OCI-LY1 (cell line): ENCODE measurements around the gene DDO.

Experiments
- CTCF ChIP-seq: fragments of 200-600 bp; sonication (generic), shearing (Covaris generic); IDR thresholded peaks from 2 replicates; pipeline ENCODE4 v1.5.1; 2017; ENCODE audit warnings: mild to moderate bottlenecking, antibody characterized with exemption, low read length, moderate library complexity, mixed read lengths
- EZH2 ChIP-seq: fragments of 200-600 bp; sonication (generic), shearing (Covaris generic); IDR thresholded peaks from 2 replicates; pipeline ENCODE4 v1.8.0; 2017; ENCODE audit warnings: borderline replicate concordance, mixed run types, mild to moderate bottlenecking, antibody characterized with exemption, low read length, moderate library complexity, mixed read lengths

- TF ChIP-seq CTCF = no peak
- no peak for TF ChIP-seq EZH2
Measured at GRCh38 chr6:110357298-110357663, 58.1 kb downstream of the DDO start.
